B cell (primary cell): ENCODE measurements around the gene HDAC10. TPM values are rescaled to one million over a fixed set of nuclear protein-coding genes. Genes with fewer than 3 reads are reported as not detected.

Experiments
- ATAC-seq: fragments of 200-7000 bp; cut with Tn5 transposase; one replicate; pipeline ENCODE4 v1.10.0; 2021; ENCODE audit warnings: low read depth, mild to moderate bottlenecking, moderate number of reproducible peaks, moderate library complexity
- CTCF ChIA-PET: fragments of 350-600 bp; sonication (Branson Sonifier 250); formaldehyde crosslinking; loops from one replicate; lab custom pipeline; 2021; ENCODE audit warnings: antibody characterized with exemption, inconsistent platforms; lab: Charles Lee
- POLR2A ChIA-PET: fragments of 350-600 bp; sonication (Branson Sonifier 250); formaldehyde crosslinking; loops from one replicate; lab custom pipeline; 2021; ENCODE audit warnings: antibody characterized with exemption; lab: Charles Lee
- DNase-seq: peaks from one replicate; pipeline ENCODE4 v3.0.0; 2013
- H2AFZ ChIP-seq: 2 replicates; pipeline ENCODE4 v1.6.1; 2012; ENCODE audit warnings: mild to moderate bottlenecking, low read depth, low read length; ENCODE audit not compliant: insufficient read depth, poor library complexity, severe bottlenecking
- H3K27ac ChIP-seq, 2 donors: 1 replicate in 1 of 2; 2 replicates in 1 of 2; pipeline ENCODE4 v1.5.1; 2012 to 2013; ENCODE audit warnings: low read length in 2 of 2, mild to moderate bottlenecking in 2 of 2, moderate library complexity in 1 of 2
- H3K27me3 ChIP-seq, 4 experiments: fragments of 200-600 bp in 1 of 4; sonication (generic) in 1 of 4; replicated peaks in 1 of 4; 1 replicate in 2 of 4; 2 replicates in 2 of 4; pipeline versions ENCODE4 v1.6.1 to v1.7.0; 2013 to 2016; ENCODE audit warnings: low read length in 3 of 4, mild to moderate bottlenecking in 2 of 4, mixed read lengths in 1 of 4, moderate library complexity in 1 of 4; ENCODE audit not compliant: insufficient read depth in 4 of 4, control insufficient read depth in 3 of 4; ENCODE audit errors: control extremely low read depth in 1 of 4
- H3K36me3 ChIP-seq, 2 experiments: replicated peaks in 1 of 2; 1 replicate in 1 of 2; 2 replicates in 1 of 2; pipeline versions ENCODE4 v1.6.1 to v1.7.1; 2013; ENCODE audit warnings: low read length in 1 of 2; ENCODE audit not compliant: insufficient read depth in 2 of 2, control insufficient read depth in 1 of 2; ENCODE audit errors: control extremely low read depth in 1 of 2, extremely low read depth in 1 of 2
- H3K4me1 ChIP-seq, 2 donors: fragments of 200-600 bp in 1 of 2; sonication (generic) in 1 of 2; 1 replicate in 1 of 2; 2 replicates in 1 of 2; pipeline versions ENCODE4 v1.5.1 to v1.6.1; 2013 to 2017; ENCODE audit warnings: low read length in 2 of 2; ENCODE audit not compliant: control insufficient read depth in 2 of 2, insufficient read depth in 2 of 2
- H3K4me2 ChIP-seq: replicated peaks from 2 replicates; pipeline ENCODE3; 2012; ENCODE audit warnings: mild to moderate bottlenecking, low read depth, low read length; ENCODE audit not compliant: poor library complexity, severe bottlenecking
- H3K4me3 ChIP-seq, 5 experiments: fragments of 200-600 bp in 1 of 5; sonication (generic) in 1 of 5; 1 replicate in 3 of 5; 2 replicates in 2 of 5; pipeline versions ENCODE4 v1.5.1 to v1.7.0; 2011 to 2016; ENCODE audit warnings: low read length in 4 of 5, mild to moderate bottlenecking in 4 of 5, low read depth in 2 of 5, control low read depth in 1 of 5, moderate library complexity in 1 of 5; ENCODE audit not compliant: insufficient read depth in 1 of 5; ENCODE audit errors: control extremely low read depth in 1 of 5, extremely low read depth in 1 of 5
- H3K79me2 ChIP-seq: fragments of 200-600 bp; sonication (generic); one replicate; pipeline ENCODE4 v1.6.0; 2016; ENCODE audit warnings: low read length; ENCODE audit not compliant: control insufficient read depth, insufficient read depth
- H3K9ac ChIP-seq: fragments of 200-600 bp; sonication (generic); 2 replicates; pipeline ENCODE4 v1.6.1; 2017; ENCODE audit warnings: mild to moderate bottlenecking, low read length, moderate library complexity
- H3K9me3 ChIP-seq, 3 donors: one replicate each; pipeline versions ENCODE4 v1.6.1 to v1.7.1; 2013; ENCODE audit warnings: low read length in 2 of 3; ENCODE audit not compliant: control insufficient read depth in 2 of 3, insufficient read depth in 1 of 3; ENCODE audit errors: control extremely low read depth in 1 of 3
- H4K20me1 ChIP-seq: 2 replicates; pipeline ENCODE4 v1.6.0; 2012; ENCODE audit warnings: mild to moderate bottlenecking, low read length; ENCODE audit not compliant: insufficient read depth, control insufficient read depth, poor library complexity, severe bottlenecking
- H3K27ac Mint-ChIP-seq: one replicate; pipeline ENCODE4 v1.8.0; 2021; ENCODE audit warnings: mixed read lengths
- H3K27me3 Mint-ChIP-seq: one replicate; pipeline ENCODE4 v1.8.0; 2021; ENCODE audit warnings: mixed read lengths
- H3K4me1 Mint-ChIP-seq: one replicate; pipeline ENCODE4 v1.8.0; 2021; ENCODE audit warnings: mixed read lengths
- H3K4me3 Mint-ChIP-seq: one replicate; pipeline ENCODE4 v1.8.0; 2021; ENCODE audit warnings: mixed read lengths
- H3K9me3 Mint-ChIP-seq: one replicate; pipeline ENCODE4 v1.8.0; 2022; ENCODE audit warnings: mixed read lengths; ENCODE audit not compliant: insufficient read depth
- EZH2 ChIP-seq: IDR thresholded peaks from 2 replicates; pipeline ENCODE4 v1.6.1; 2012; ENCODE audit warnings: borderline replicate concordance, low read depth, mild to moderate bottlenecking, moderate library complexity, low read length; ENCODE audit not compliant: insufficient read depth, poor library complexity, severe bottlenecking
- WGBS: methylation state at CpG from one replicate; pipeline ENCODE4 v1.1.5; 2013; ENCODE audit warnings: missing lambda C conversion rate; ENCODE audit not compliant: insufficient coverage; 5-methylcytosine and 5-hydroxymethylcytosine counted together
- intact Hi-C: fragments of 100-400 bp; cut with micrococcal nuclease; formaldehyde crosslinking; loops from one replicate; pipeline ENCODE4 v1.10.0; 2022
- polyA plus RNA-seq: library from polyadenylated mRNA; depleted of rRNA; stranded (reverse); fragments of >200 nt; gene quantifications from 2 replicates; pipeline ENCODE4 v1.2.3, GENCODE V29; 2012
- total RNA-seq, 2 donors: library from RNA; stranded (reverse); fragments of 120-200 nt in 1 of 2; gene quantifications; 1 replicate in 1 of 2; 2 replicates in 1 of 2; pipeline versions ENCODE4 v1.2.3 to v1.2.4, GENCODE V29; 2013 to 2022
- TF ChIP-seq, protein P1 (sequence below): fragments of 200-600 bp; IDR thresholded peaks from one replicate; pipeline ENCODE4 v1.8.0; 2022; ENCODE audit warnings: antibody characterized with exemption, mild to moderate bottlenecking

The HDAC10 gene
- total and polyA plus RNA-seq, 2 donors (not counting 1 experiment from before 2014, with no cell fraction given): 136 to 187 TPM

DNA sequence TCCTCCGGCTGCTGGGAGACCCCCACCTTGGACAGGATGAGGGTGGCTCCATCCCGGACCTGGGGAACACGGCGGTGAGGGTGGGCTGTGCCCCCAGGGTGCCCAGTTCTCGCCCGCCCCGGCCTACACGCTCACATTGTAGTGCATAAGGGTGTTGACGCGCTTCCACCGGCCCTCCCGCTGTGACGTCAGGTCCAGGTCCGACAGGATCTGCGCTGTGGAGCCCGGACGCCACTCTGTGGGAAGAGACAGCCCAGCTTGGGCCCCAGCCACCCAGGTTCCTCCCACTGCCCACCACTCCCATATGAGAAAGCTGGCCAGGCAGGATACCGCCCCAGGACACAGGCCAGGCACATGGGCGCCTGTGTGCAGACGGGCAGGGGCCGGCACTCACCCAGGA, 27.4 kb upstream of the HDAC10 start:
- no peak for DNase-seq
- 96% methylated on average over 21 of the region's 21 CpGs for WGBS
- TF ChIP-seq EZH2: no peak
- TF ChIP-seq, protein P1, sequence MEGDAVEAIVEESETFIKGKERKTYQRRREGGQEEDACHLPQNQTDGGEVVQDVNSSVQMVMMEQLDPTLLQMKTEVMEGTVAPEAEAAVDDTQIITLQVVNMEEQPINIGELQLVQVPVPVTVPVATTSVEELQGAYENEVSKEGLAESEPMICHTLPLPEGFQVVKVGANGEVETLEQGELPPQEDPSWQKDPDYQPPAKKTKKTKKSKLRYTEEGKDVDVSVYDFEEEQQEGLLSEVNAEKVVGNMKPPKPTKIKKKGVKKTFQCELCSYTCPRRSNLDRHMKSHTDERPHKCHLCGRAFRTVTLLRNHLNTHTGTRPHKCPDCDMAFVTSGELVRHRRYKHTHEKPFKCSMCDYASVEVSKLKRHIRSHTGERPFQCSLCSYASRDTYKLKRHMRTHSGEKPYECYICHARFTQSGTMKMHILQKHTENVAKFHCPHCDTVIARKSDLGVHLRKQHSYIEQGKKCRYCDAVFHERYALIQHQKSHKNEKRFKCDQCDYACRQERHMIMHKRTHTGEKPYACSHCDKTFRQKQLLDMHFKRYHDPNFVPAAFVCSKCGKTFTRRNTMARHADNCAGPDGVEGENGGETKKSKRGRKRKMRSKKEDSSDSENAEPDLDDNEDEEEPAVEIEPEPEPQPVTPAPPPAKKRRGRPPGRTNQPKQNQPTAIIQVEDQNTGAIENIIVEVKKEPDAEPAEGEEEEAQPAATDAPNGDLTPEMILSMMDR: no peak
- intact Hi-C loops: no loop called here
- H3K9me3 ChIP-seq: peaks cover 0 to 4% (median 0%) of the 10 kb centered on the region in 3 donors
- POLR2A ChIA-PET: interaction anchor here (1.1 kb wide), 1 partner anchor 28 kb away, joined by 4 read pairs; no protein-coding TSS in a partner anchor
- Mint-ChIP-seq H3K27ac (no peak overlapping the region), H3K27me3 (no peaks in the 10 kb centered on the region), H3K4me1 (no peaks in the 10 kb centered on the region), H3K4me3 (no peak overlapping the region), H3K9me3 (no peaks in the 10 kb centered on the region)
- H3K9ac ChIP-seq: no peak overlapping the region
- no peak overlapping the region for H3K4me3 ChIP-seq
- H3K27ac ChIP-seq: no peak overlapping the region
- CTCF ChIA-PET: no interaction called here
- peaks cover 0 to 3% of the 10 kb centered on the region in 2 donors for H3K4me1 ChIP-seq
- H4K20me1 ChIP-seq: no peaks in the 10 kb centered on the region
- no peaks in the 10 kb centered on the region for H3K27me3 ChIP-seq
- no peak for ATAC-seq
- H3K4me2 ChIP-seq: no peak overlapping the region
- no peaks in the 10 kb centered on the region for H3K79me2 ChIP-seq
- H2AFZ ChIP-seq: no peak overlapping the region
- no peaks in the 10 kb centered on the region for H3K36me3 ChIP-seq

DNA sequence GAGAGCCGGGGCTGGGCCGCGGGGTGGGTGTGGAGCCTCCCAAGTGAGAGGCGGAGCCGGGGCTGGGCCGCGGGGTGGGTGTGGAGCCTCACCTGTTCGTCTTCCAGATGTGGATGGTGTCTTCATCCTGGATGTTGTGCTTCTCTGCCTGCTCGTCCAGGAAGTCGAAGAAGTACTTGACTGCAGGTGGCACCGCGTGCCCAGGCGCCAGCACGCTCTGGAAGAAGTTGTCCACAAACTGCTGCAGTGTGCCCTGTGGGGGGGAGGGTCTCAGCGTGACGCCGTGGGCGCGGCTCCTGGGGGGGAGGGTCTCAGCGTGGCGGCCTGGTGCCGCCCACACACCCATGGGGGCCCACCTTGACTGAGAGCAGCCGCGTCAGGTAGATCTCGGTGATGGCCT, 26.7 kb upstream of the HDAC10 start:
- H3K4me2 ChIP-seq: no peak overlapping the region
- H3K79me2 ChIP-seq: no peaks in the 10 kb centered on the region
- H4K20me1 ChIP-seq: no peaks in the 10 kb centered on the region
- no peak overlapping the region for H3K27ac Mint-ChIP-seq
- 88% methylated on average over 21 of the region's 25 CpGs for WGBS
- H3K4me1 ChIP-seq: peaks cover 0 to 3% of the 10 kb centered on the region in 2 donors
- H3K4me1 Mint-ChIP-seq: peaks cover under 1% of the 10 kb centered on the region
- CTCF ChIA-PET: interaction anchor here (2.9 kb wide), 1 partner anchor 48 kb away, joined by 67 read pairs; the partner anchor contains the start of gene DENND6B
- TF ChIP-seq EZH2: no peak
- TF ChIP-seq, protein P1: no peak
- peaks cover 0 to 4% (median 0%) of the 10 kb centered on the region in 3 donors for H3K9me3 ChIP-seq
- no peak overlapping the region for H3K9ac ChIP-seq
- H3K9me3 Mint-ChIP-seq: no peaks in the 10 kb centered on the region
- no peaks in the 10 kb centered on the region for H3K36me3 ChIP-seq
- H3K27me3 ChIP-seq: no peaks in the 10 kb centered on the region
- ATAC-seq (no peak), DNase-seq (no peak)
- no peak overlapping the region for H2AFZ ChIP-seq
- intact Hi-C loops: no loop called here
- H3K27me3 Mint-ChIP-seq: no peaks in the 10 kb centered on the region
- no peak overlapping the region for H3K4me3 ChIP-seq
- H3K27ac ChIP-seq: no peak overlapping the region
- POLR2A ChIA-PET: no interaction called here
- H3K4me3 Mint-ChIP-seq: no peak overlapping the region
